HepG2 (cell line): Measurements from ENCODE around the gene CARD19. TPM values are rescaled to one million over a fixed set of nuclear protein-coding genes. Genes with fewer than 3 reads are reported as not detected.

Experiments
- DNMT3B ChIP-seq: conservative IDR thresholded peaks from 2 replicates; pipeline ENCODE4 v1.6.1; 2016; ENCODE audit warnings: missing biosample characterization, control low read depth
- KDM3A ChIP-seq: IDR thresholded peaks from 2 replicates; pipeline ENCODE4 v1.6.1; 2018; ENCODE audit warnings: low read depth, missing compliant biosample characterization
- KLF15 ChIP-seq: sonication (generic); formaldehyde crosslinking; IDR thresholded peaks from 2 replicates; pipeline ENCODE4 v1.8.1; 2023; ENCODE audit warnings: borderline replicate concordance, mild to moderate bottlenecking, inconsistent platforms, missing genetic modification reagents, mixed read lengths
- PAWR ChIP-seq: sonication (generic); formaldehyde crosslinking; IDR thresholded peaks from 2 replicates; pipeline ENCODE4 v1.4.0; 2020; ENCODE audit warnings: missing genetic modification reagents, mild to moderate bottlenecking, borderline replicate concordance
- PCBP2 ChIP-seq: fragments of 200-400 bp; formaldehyde crosslinking; optimal IDR thresholded peaks from 2 replicates; pipeline ENCODE3; 2018; ENCODE audit warnings: low read length, low read depth; ENCODE audit not compliant: poor library complexity, severe bottlenecking
- RFXAP ChIP-seq: sonication (generic); formaldehyde crosslinking; IDR thresholded peaks from 2 replicates; pipeline ENCODE4 v1.4.0; 2020; ENCODE audit warnings: missing genetic modification reagents, borderline replicate concordance
- SKIL ChIP-seq: sonication (generic); formaldehyde crosslinking; IDR thresholded peaks from 2 replicates; pipeline ENCODE4 v1.8.0; 2022; ENCODE audit warnings: missing genetic modification reagents, mild to moderate bottlenecking, moderate library complexity, borderline replicate concordance
- THAP11 ChIP-seq: IDR thresholded peaks from 2 replicates; pipeline ENCODE4 v1.6.1; 2016; ENCODE audit warnings: missing biosample characterization, missing genetic modification reagents
- XRCC5 ChIP-seq: fragments of 200-400 bp; formaldehyde crosslinking; optimal IDR thresholded peaks from 2 replicates; pipeline ENCODE3; 2017; ENCODE audit warnings: mild to moderate bottlenecking, low read length
- ZIK1 ChIP-seq: sonication (generic); formaldehyde crosslinking; IDR thresholded peaks from 2 replicates; pipeline ENCODE4 v1.5.0; 2020; ENCODE audit warnings: mild to moderate bottlenecking, low read depth, missing genetic modification reagents, borderline replicate concordance
- ZNF446 ChIP-seq: sonication (generic); formaldehyde crosslinking; IDR thresholded peaks from 2 replicates; pipeline ENCODE4 v1.5.0; 2020; ENCODE audit warnings: mild to moderate bottlenecking, missing genetic modification reagents
- ZNF503 ChIP-seq: sonication (generic); formaldehyde crosslinking; IDR thresholded peaks from 2 replicates; pipeline ENCODE4 v1.4.0; 2020; ENCODE audit warnings: missing genetic modification reagents
- ZNF550 ChIP-seq: sonication (generic); formaldehyde crosslinking; IDR thresholded peaks from 2 replicates; pipeline ENCODE4 v1.4.0; 2020; ENCODE audit warnings: mild to moderate bottlenecking, missing genetic modification reagents, borderline replicate concordance
- ZNF598 ChIP-seq: sonication (generic); formaldehyde crosslinking; IDR thresholded peaks from 2 replicates; pipeline ENCODE4 v1.5.1; 2020; ENCODE audit warnings: mild to moderate bottlenecking, missing genetic modification reagents, borderline replicate concordance
- ZNF660 ChIP-seq: sonication (generic); formaldehyde crosslinking; IDR thresholded peaks from 2 replicates; pipeline ENCODE4 v1.5.1; 2020; ENCODE audit warnings: mild to moderate bottlenecking, low read depth, missing genetic modification reagents, borderline replicate concordance
- ZNF792 ChIP-seq: IDR thresholded peaks from 2 replicates; pipeline ENCODE4 v1.6.1; 2016
- ZNF883 ChIP-seq: sonication (generic); formaldehyde crosslinking; IDR thresholded peaks from 2 replicates; pipeline ENCODE4 v1.5.1; 2020; ENCODE audit warnings: mild to moderate bottlenecking, missing genetic modification reagents; ENCODE audit errors: not compliant biosample characterization
- polyA plus RNA-seq, 8 experiments: library from polyadenylated mRNA; depleted of rRNA in 3 of 8; stranded (reverse) in 7 of 8; unstranded in 1 of 8; fragments of >200 nt; fragmentation: Illumina TruSeq in 4 of 8; extraction: Trizol in 4 of 8; gene quantifications; 2 replicates each; pipeline versions ENCODE4 v1.2.1 to v1.2.3, GENCODE V29; 2011 to 2016; ENCODE audit warnings: low read depth in 4 of 8, missing spikeins in 1 of 8, mixed read lengths in 1 of 8; ENCODE audit not compliant: insufficient read depth in 1 of 8
- total RNA-seq, 5 experiments: library from RNA; depleted of rRNA; stranded (reverse); fragments of >200 nt; fragmentation: Illumina TruSeq; extraction: Trizol; gene quantifications; 2 replicates each; pipeline ENCODE4 v1.2.3, GENCODE V29; 2016; ENCODE audit warnings: low read depth in 1 of 5
- TF ChIP-seq, protein P1 (sequence below): sonication (generic); formaldehyde crosslinking; IDR thresholded peaks from 2 replicates; pipeline ENCODE4 v1.4.0; 2020; ENCODE audit warnings: missing genetic modification reagents, borderline replicate concordance

Gene CARD19
- total and polyA plus RNA-seq, 2 of the 13 experiments (the other 11 are each of a cell fraction or from before 2014, with no cell fraction given): 18.4 to 47.2 TPM

DNA sequence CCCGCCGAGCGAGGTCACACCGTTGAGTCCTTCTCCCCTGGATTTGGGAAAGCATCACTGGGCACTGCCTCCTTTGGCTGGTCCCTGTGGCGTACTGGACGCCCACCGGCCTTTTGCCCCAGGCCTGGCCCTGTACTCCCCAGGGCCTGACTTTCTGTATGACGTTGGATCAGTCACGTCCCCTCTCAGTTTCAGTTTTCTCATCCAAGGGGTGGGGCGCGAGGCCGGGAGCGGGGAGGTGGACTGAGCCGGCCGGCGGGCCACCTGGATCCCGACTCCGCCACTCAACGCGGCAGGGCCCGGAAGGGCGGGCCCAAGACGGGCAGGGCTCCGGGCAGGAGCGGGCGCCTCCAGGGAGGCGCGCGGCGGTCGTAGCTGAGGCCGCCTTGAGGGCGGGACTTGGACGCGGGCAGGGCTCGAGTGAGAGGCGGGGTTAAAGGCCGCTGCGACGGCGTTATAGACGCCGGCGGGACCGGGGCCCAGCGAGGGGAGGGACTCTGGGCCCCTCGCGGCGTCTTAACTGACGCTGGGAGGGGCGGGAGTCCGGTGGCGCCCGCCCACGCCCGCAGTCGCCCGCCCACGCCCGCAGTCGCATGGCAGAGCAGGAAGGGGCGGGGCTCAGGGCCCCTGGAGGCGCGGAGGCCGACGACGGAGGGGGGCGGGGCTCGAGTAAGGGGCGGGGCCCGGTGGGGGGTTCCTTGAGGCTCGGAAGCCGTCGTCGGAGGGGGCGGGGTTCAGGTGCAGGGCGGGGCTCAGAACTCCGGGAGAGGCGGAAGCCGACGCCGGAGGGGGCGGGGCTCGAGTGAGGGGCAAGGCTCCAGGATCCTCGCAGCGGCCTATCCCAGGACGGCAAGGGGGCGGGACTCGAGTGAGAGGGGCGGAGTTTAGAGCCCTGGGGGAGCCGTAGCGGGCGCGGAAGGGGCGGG, 549 bp upstream of the CARD19 start (continued):
- TF ChIP-seq ZNF503 (CRISPR knock-in tag) (0 out of 2 replicates have a peak, but pooled peaks have one; percentile 38), THAP11 (CRISPR knock-in tag) (peak; percentile 14; the same call in 1 of the 2 replicates), PCBP2 (no peak), ZNF550 (no peak), SKIL (peak; percentile 48; the same call in 1 of the 2 replicates), DNMT3B (no peak), KDM3A (CRISPR knock-in tag) (peak; percentile 64; the same call in 1 of the 2 replicates), ZNF598 (CRISPR knock-in tag) (0 out of 2 replicates have a peak, but pooled peaks have one; percentile 57), KLF15 (CRISPR knock-in tag) (no peak), ZNF446 (CRISPR knock-in tag) (0 out of 2 replicates have a peak, but pooled peaks have one; percentile 38), PAWR (CRISPR knock-in tag) (no peak), RFXAP (CRISPR knock-in tag) (no peak), ZNF660 (no peak), XRCC5 (peak; percentile 89), ZNF883 (CRISPR knock-in tag) (peak; percentile 19), ZIK1 (CRISPR knock-in tag) (no peak), ZNF792 (CRISPR knock-in tag) (peak; percentile 22; the same call in 1 of the 2 replicates)
- TF ChIP-seq, protein P1, sequence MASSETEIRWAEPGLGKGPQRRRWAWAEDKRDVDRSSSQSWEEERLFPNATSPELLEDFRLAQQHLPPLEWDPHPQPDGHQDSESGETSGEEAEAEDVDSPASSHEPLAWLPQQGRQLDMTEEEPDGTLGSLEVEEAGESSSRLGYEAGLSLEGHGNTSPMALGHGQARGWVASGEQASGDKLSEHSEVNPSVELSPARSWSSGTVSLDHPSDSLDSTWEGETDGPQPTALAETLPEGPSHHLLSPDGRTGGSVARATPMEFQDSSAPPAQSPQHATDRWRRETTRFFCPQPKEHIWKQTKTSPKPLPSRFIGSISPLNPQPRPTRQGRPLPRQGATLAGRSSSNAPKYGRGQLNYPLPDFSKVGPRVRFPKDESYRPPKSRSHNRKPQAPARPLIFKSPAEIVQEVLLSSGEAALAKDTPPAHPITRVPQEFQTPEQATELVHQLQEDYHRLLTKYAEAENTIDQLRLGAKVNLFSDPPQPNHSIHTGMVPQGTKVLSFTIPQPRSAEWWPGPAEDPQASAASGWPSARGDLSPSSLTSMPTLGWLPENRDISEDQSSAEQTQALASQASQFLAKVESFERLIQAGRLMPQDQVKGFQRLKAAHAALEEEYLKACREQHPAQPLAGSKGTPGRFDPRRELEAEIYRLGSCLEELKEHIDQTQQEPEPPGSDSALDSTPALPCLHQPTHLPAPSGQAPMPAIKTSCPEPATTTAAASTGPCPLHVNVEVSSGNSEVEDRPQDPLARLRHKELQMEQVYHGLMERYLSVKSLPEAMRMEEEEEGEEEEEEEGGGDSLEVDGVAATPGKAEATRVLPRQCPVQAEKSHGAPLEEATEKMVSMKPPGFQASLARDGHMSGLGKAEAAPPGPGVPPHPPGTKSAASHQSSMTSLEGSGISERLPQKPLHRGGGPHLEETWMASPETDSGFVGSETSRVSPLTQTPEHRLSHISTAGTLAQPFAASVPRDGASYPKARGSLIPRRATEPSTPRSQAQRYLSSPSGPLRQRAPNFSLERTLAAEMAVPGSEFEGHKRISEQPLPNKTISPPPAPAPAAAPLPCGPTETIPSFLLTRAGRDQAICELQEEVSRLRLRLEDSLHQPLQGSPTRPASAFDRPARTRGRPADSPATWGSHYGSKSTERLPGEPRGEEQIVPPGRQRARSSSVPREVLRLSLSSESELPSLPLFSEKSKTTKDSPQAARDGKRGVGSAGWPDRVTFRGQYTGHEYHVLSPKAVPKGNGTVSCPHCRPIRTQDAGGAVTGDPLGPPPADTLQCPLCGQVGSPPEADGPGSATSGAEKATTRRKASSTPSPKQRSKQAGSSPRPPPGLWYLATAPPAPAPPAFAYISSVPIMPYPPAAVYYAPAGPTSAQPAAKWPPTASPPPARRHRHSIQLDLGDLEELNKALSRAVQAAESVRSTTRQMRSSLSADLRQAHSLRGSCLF (CRISPR knock-in tag): no peak
